Uterus (tissue), 2 donors: ENCODE results near the gene TMEM164.

Experiments used
- CTCF ChIP-seq, 4 experiments: fragments of 200-600 bp in 2 of 4; fragments of 450-650 bp in 2 of 4; sonication (generic) in 2 of 4; IDR thresholded peaks; one replicate each; pipeline ENCODE4 v1.5.1; 2016 to 2019; ENCODE audit warnings: antibody characterized with exemption in 4 of 4, mild to moderate bottlenecking in 2 of 4, moderate library complexity in 1 of 4
- POLR2A ChIP-seq, 2 donors: fragments of 450-650 bp; IDR thresholded peaks; one replicate each; pipeline ENCODE4 v1.6.1; 2016; ENCODE audit warnings: antibody characterized with exemption in 2 of 2, mild to moderate bottlenecking in 1 of 2, moderate library complexity in 1 of 2

GRCh38 chrX:110000847-110001713 lies 1.8 kb upstream of the TMEM164 start:
- TF ChIP-seq POLR2A (IDR thresholded peaks at IDR 0.05): no peak
- no peak for TF ChIP-seq CTCF (IDR thresholded peaks at IDR 0.05)
